ENCODE data around the gene PICALM.

PICALM gene

DNA sequence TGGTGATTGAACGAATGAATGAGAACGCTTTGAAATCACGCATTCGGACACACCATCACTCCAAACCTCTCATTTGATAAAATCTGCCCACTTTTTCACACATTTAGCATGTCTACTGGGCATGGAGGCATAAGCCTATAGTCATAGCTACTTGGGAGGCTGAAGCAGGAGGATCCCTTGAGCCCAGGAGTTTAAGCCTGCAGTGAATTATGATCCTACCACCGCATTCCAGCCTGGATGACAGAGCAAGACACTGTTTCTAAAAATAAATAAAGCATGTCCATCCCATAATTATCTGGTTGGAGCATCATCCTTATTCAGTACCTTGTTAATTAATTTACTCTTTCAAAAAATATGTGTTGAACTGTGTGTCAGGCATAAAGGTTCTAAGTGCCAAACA, 3.3 kb upstream of the PICALM start:
- TF ChIP-seq, protein P1, sequence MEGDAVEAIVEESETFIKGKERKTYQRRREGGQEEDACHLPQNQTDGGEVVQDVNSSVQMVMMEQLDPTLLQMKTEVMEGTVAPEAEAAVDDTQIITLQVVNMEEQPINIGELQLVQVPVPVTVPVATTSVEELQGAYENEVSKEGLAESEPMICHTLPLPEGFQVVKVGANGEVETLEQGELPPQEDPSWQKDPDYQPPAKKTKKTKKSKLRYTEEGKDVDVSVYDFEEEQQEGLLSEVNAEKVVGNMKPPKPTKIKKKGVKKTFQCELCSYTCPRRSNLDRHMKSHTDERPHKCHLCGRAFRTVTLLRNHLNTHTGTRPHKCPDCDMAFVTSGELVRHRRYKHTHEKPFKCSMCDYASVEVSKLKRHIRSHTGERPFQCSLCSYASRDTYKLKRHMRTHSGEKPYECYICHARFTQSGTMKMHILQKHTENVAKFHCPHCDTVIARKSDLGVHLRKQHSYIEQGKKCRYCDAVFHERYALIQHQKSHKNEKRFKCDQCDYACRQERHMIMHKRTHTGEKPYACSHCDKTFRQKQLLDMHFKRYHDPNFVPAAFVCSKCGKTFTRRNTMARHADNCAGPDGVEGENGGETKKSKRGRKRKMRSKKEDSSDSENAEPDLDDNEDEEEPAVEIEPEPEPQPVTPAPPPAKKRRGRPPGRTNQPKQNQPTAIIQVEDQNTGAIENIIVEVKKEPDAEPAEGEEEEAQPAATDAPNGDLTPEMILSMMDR (conservative IDR thresholded peaks at IDR 0.05; ENCODE audit: low read length), result no peak
- no peak for TF ChIP-seq EZH2phosphoT487 (IDR thresholded peaks at IDR 0.05; ENCODE audit: borderline replicate concordance)
- H3K9me3 ChIP-seq (ENCODE audit: insufficient read depth, low read depth, low read length), result no peaks in the 10 kb centered on the region
- H3K4me3 ChIP-seq (ENCODE audit: low read length, poor library complexity, severe bottlenecking), result no peak overlapping the region
- H3K36me3 ChIP-seq (ENCODE audit: insufficient read depth, low read length), result no peaks in the 10 kb centered on the region
- H3F3A ChIP-seq (ENCODE audit: low read depth), result no peaks in the 10 kb centered on the region
- H4K20me1 ChIP-seq (ENCODE audit: insufficient read depth, low read length, poor library complexity, severe bottlenecking), result peaks cover 9% of the 10 kb centered on the region
- H3K4me2 ChIP-seq (ENCODE audit: low read depth, low read length, poor library complexity, severe bottlenecking), result no peak overlapping the region
- no peak overlapping the region for H3K9ac ChIP-seq (ENCODE audit: low read depth, low read length, poor library complexity, severe bottlenecking)
- H3K79me2 ChIP-seq (ENCODE audit: insufficient read depth, low read length), result peaks cover 17% of the 10 kb centered on the region
- no peaks in the 10 kb centered on the region for H3K27me3 ChIP-seq (ENCODE audit: insufficient read depth, low read length, poor library complexity, severe bottlenecking)
- H3K9me2 ChIP-seq (replicated peaks; ENCODE audit: low read depth, low read length), result no peaks in the 10 kb centered on the region
- peaks cover 8% of the 10 kb centered on the region for H3K4me1 ChIP-seq (ENCODE audit: insufficient read depth, low read length, poor library complexity, severe bottlenecking)
- no peak overlapping the region for H2AFZ ChIP-seq (ENCODE audit: low read length)

DNA sequence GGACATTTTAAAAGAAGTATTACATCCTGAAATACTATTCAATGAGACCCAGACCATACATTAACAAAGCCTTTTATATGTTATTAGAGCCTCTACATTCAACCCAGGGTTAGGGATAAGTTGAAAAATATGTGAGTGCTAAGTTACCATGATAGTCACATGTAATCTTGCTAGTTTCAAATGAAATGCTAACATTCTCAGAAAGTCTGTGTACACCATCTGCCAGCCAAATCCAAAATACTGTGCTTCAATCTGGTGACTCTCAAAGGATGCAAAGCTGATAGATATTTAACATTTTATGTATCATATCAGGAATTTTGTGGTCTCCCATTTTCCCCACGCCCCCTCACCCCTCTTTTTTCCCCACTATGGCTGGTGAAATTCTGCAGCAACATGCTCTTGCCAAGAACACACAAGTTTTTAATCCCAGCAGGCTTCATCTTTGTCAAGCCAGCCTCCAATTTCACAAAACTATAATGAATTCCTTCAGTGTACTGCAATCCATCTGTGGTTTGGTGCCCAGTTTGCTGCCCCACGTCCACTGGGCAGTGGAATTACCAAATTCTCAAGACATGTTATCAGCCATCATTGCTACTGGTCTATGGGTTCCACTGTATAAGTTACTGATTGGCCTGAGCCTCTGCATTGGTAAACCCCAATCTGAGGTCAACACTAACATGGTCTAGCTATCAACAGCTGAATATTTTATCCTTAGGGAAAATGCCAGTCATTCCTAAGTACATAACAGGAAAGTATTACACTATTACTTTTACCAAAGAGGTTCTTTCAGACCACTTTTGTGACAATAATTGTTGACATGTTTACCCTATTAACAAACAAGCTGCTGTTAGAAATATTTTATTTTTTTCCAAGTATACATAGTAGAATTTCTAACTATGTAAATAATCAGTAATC, 1.5 kb upstream of the PICALM start:
- peaks cover 35% of the 10 kb centered on the region for H3K79me2 ChIP-seq (ENCODE audit: insufficient read depth, low read length)
- H3K36me3 ChIP-seq (ENCODE audit: insufficient read depth, low read length), result no peaks in the 10 kb centered on the region
- H3K4me1 ChIP-seq (ENCODE audit: insufficient read depth, low read length, poor library complexity, severe bottlenecking), result peaks cover 16% of the 10 kb centered on the region
- TF ChIP-seq, protein P1 (conservative IDR thresholded peaks at IDR 0.05; ENCODE audit: low read length), result no peak
- no peak for TF ChIP-seq EZH2phosphoT487 (IDR thresholded peaks at IDR 0.05; ENCODE audit: borderline replicate concordance)
- peaks cover 27% of the 10 kb centered on the region for H4K20me1 ChIP-seq (ENCODE audit: insufficient read depth, low read length, poor library complexity, severe bottlenecking)
- no peak overlapping the region for H3K4me3 ChIP-seq (ENCODE audit: low read length, poor library complexity, severe bottlenecking)
- no peaks in the 10 kb centered on the region for H3K27me3 ChIP-seq (ENCODE audit: insufficient read depth, low read length, poor library complexity, severe bottlenecking)
- no peaks in the 10 kb centered on the region for H3K9me3 ChIP-seq (ENCODE audit: insufficient read depth, low read depth, low read length)
- H3K4me2 ChIP-seq (ENCODE audit: low read depth, low read length, poor library complexity, severe bottlenecking), result peak overlapping the region; percentile 76
- H3K9me2 ChIP-seq (replicated peaks; ENCODE audit: low read depth, low read length), result no peaks in the 10 kb centered on the region
- no peaks in the 10 kb centered on the region for H3F3A ChIP-seq (ENCODE audit: low read depth)
- H2AFZ ChIP-seq (ENCODE audit: low read length), result no peak overlapping the region
- H3K9ac ChIP-seq (ENCODE audit: low read depth, low read length, poor library complexity, severe bottlenecking), result no peak overlapping the region

DNA sequence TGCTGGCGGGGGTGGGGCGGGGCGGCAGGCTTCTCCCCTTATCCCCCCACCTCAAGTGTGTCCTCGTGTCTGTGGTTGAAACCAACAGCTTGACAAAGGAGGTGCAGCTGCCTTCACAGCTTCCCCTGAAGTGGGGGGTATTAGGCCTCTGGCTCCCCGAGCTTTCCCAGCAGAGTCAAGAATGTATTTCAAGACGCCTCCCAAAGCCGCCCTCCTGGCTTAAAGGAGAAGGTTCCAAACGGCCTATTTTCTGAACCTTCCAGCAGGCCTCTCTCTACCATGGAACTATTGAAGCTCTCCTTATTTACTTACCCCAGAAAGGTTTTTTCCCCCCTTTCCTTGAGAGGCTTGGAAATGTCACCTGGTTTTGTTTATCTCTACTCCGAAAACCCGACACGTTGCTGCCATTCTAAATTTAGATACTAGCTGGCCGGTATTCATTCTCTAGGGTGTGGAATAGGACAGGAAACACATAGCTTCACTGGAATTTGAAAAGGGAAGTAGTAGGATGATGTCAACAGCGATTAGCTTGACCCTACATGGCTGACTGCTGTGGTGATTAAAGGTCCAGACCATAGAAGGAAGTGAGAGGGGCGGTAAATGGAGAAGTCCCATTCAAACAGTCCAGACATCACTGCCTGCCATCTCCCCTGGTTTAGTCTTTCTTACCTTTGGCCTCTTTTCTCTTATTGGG, 671 bp upstream of the PICALM start:
- H3K9ac ChIP-seq (ENCODE audit: low read depth, low read length, poor library complexity, severe bottlenecking), result peak overlapping the region; percentile 67
- H3K36me3 ChIP-seq (ENCODE audit: insufficient read depth, low read length), result no peaks in the 10 kb centered on the region
- peak overlapping the region; percentile 68 for H3K4me3 ChIP-seq (ENCODE audit: low read length, poor library complexity, severe bottlenecking)
- H3K79me2 ChIP-seq (ENCODE audit: insufficient read depth, low read length), result peaks cover 43% of the 10 kb centered on the region
- H3F3A ChIP-seq (ENCODE audit: low read depth), result no peaks in the 10 kb centered on the region
- peaks cover 17% of the 10 kb centered on the region for H3K4me1 ChIP-seq (ENCODE audit: insufficient read depth, low read length, poor library complexity, severe bottlenecking)
- peak overlapping the region; percentile 76 for H3K4me2 ChIP-seq (ENCODE audit: low read depth, low read length, poor library complexity, severe bottlenecking)
- H2AFZ ChIP-seq (ENCODE audit: low read length), result peak overlapping the region; percentile 90
- H3K9me3 ChIP-seq (ENCODE audit: insufficient read depth, low read depth, low read length), result no peaks in the 10 kb centered on the region
- H3K9me2 ChIP-seq (replicated peaks; ENCODE audit: low read depth, low read length), result no peaks in the 10 kb centered on the region
- peaks cover 35% of the 10 kb centered on the region for H4K20me1 ChIP-seq (ENCODE audit: insufficient read depth, low read length, poor library complexity, severe bottlenecking)
- no peaks in the 10 kb centered on the region for H3K27me3 ChIP-seq (ENCODE audit: insufficient read depth, low read length, poor library complexity, severe bottlenecking)
- TF ChIP-seq EZH2phosphoT487 (IDR thresholded peaks at IDR 0.05; ENCODE audit: borderline replicate concordance), result no peak
- TF ChIP-seq, protein P1 (conservative IDR thresholded peaks at IDR 0.05; ENCODE audit: low read length), result no peak

All from Loucy (cell line).